DND-41 (cell line): Measurements from ENCODE around the gene HRH2.

Experiments
- ATAC-seq: fragments of 200-7000 bp; cut with Tn5 transposase; 3 replicates; pipeline ENCODE4 v1.9.1; 2021; ENCODE audit warnings: low read depth; ENCODE audit not compliant: insufficient read depth
- DNase-seq: peaks from one replicate; pipeline ENCODE4 v3.0.0-alpha.2; 2020
- H2AFZ ChIP-seq: 2 replicates; pipeline ENCODE4 v1.6.0; 2012; ENCODE audit warnings: low read depth, low read length
- H3K27ac ChIP-seq: 2 replicates; pipeline ENCODE4 v1.5.1; 2012; ENCODE audit warnings: low read length, inconsistent platforms
- H3K27me3 ChIP-seq: fragments of 200-600 bp; sonication (generic); 2 replicates; pipeline ENCODE4 v1.6.0; 2012; ENCODE audit warnings: low read length, mild to moderate bottlenecking, inconsistent platforms; ENCODE audit not compliant: insufficient read depth, poor library complexity
- H3K36me3 ChIP-seq: 2 replicates; pipeline ENCODE4 v1.5.1; 2012; ENCODE audit warnings: low read length, inconsistent platforms; ENCODE audit not compliant: insufficient read depth
- H3K4me1 ChIP-seq: 2 replicates; pipeline ENCODE4 v1.5.1; 2012; ENCODE audit warnings: mild to moderate bottlenecking, low read length; ENCODE audit not compliant: insufficient read depth
- H3K4me2 ChIP-seq: 2 replicates; pipeline ENCODE4 v1.6.0; 2012; ENCODE audit warnings: mild to moderate bottlenecking, moderate library complexity, low read length, inconsistent platforms; ENCODE audit not compliant: insufficient read depth
- H3K4me3 ChIP-seq, 2 experiments: fragments of 200-600 bp in 1 of 2; shearing (Covaris generic) in 1 of 2; 2 replicates each; pipeline ENCODE4 v1.5.1; 2012 to 2016; ENCODE audit warnings: inconsistent platforms in 2 of 2, low read length in 2 of 2, mild to moderate bottlenecking in 2 of 2, low read depth in 1 of 2, moderate library complexity in 1 of 2
- H3K79me2 ChIP-seq: 2 replicates; pipeline ENCODE4 v1.6.0; 2012; ENCODE audit warnings: low read length, inconsistent platforms; ENCODE audit not compliant: insufficient read depth
- H3K9ac ChIP-seq: 2 replicates; pipeline ENCODE4 v1.6.0; 2012; ENCODE audit warnings: low read depth, mild to moderate bottlenecking, inconsistent platforms, low read length, moderate library complexity
- H3K9me3 ChIP-seq: 2 replicates; pipeline ENCODE4 v1.5.1; 2012; ENCODE audit warnings: low read length, moderate library complexity, mild to moderate bottlenecking, inconsistent platforms; ENCODE audit not compliant: insufficient read depth, severe bottlenecking
- H4K20me1 ChIP-seq: 2 replicates; pipeline ENCODE4 v1.6.0; 2012; ENCODE audit warnings: low read length; ENCODE audit not compliant: insufficient read depth
- CTCF ChIP-seq: IDR thresholded peaks from 2 replicates; pipeline ENCODE4 v1.5.1; 2012; ENCODE audit warnings: borderline replicate concordance, low read length, moderate library complexity, mild to moderate bottlenecking; ENCODE audit not compliant: poor library complexity, severe bottlenecking; ENCODE audit errors: extremely low read depth
- EZH2 ChIP-seq: IDR thresholded peaks from 3 replicates; pipeline ENCODE4 v1.6.1; 2012; ENCODE audit warnings: borderline replicate concordance, low read depth, mild to moderate bottlenecking, moderate library complexity, low read length, inconsistent platforms; ENCODE audit not compliant: severe bottlenecking

The HRH2 gene

GRCh38 chr5:175663186-175664184, 5.6 kb downstream of the HRH2 start:
- ATAC-seq: no peak
- Histone ChIP-seq H3K9ac (no peak overlapping the region), H3K27me3 (peaks cover 14% of the 10 kb centered on the region), H3K4me1 (peaks cover 2% of the 10 kb centered on the region), H3K4me2 (no peak overlapping the region), H3K36me3 (no peaks in the 10 kb centered on the region), H2AFZ (no peak overlapping the region), H3K4me3 (no peak overlapping the region), H3K9me3 (no peaks in the 10 kb centered on the region), H4K20me1 (peaks cover 36% of the 10 kb centered on the region), H3K27ac (no peak overlapping the region), H3K79me2 (no peaks in the 10 kb centered on the region)
- TF ChIP-seq EZH2 (no peak), CTCF (no peak)
- no peak for DNase-seq

GRCh38 chr5:175664723-175665122, 6.9 kb downstream of the HRH2 start:
- H3K27ac ChIP-seq: no peak overlapping the region
- no peaks in the 10 kb centered on the region for H3K9me3 ChIP-seq
- peaks cover 27% of the 10 kb centered on the region for H4K20me1 ChIP-seq
- DNase-seq (no peak), ATAC-seq (no peak)
- H3K36me3 ChIP-seq: no peaks in the 10 kb centered on the region
- H3K9ac ChIP-seq: no peak overlapping the region
- H3K4me3 ChIP-seq: no peak overlapping the region
- no peaks in the 10 kb centered on the region for H3K79me2 ChIP-seq
- H3K4me1 ChIP-seq: no peaks in the 10 kb centered on the region
- H2AFZ ChIP-seq: no peak overlapping the region
- TF ChIP-seq EZH2 (no peak), CTCF (no peak)
- no peak overlapping the region for H3K4me2 ChIP-seq
- H3K27me3 ChIP-seq: peaks cover 3% of the 10 kb centered on the region

- H3K4me3 ChIP-seq: no peak overlapping the region
- no peak overlapping the region for H3K9ac ChIP-seq
- no peak overlapping the region for H3K4me2 ChIP-seq
- H3K79me2 ChIP-seq: no peaks in the 10 kb centered on the region
- no peak overlapping the region for H2AFZ ChIP-seq
- peaks cover 26% of the 10 kb centered on the region for H4K20me1 ChIP-seq
- TF ChIP-seq CTCF (no peak), EZH2 (no peak)
- H3K27ac ChIP-seq: no peak overlapping the region
- H3K27me3 ChIP-seq: no peaks in the 10 kb centered on the region
- peaks cover 8% of the 10 kb centered on the region for H3K4me1 ChIP-seq
- no peak for ATAC-seq
- DNase-seq: no peak
- no peaks in the 10 kb centered on the region for H3K9me3 ChIP-seq
- H3K36me3 ChIP-seq: no peaks in the 10 kb centered on the region
These were observed 8.3 kb downstream of the HRH2 start for GRCh38 chr5:175666216-175666615.
